HPDE6-E6E7 (cell line): ENCODE results near the gene COL6A3.

Source experiments
- DNase-seq: peaks from one replicate; pipeline ENCODE4 v3.0.0; 2011; ENCODE audit warnings: missing footprints; ENCODE audit errors: extremely low spot score

Gene COL6A3

GRCh38 chr2:237444071-237444470 is 30.1 kb upstream of the COL6A3 start:
- no peak for DNase-seq

GRCh38 chr2:237441605-237442274 is 27.8 kb upstream of the COL6A3 start:
- no peak for DNase-seq

GRCh38 chr2:237440819-237441281 is 26.9 kb upstream of the COL6A3 start:
- no peak for DNase-seq

- DNase-seq: no peak
These were observed 24.3 kb upstream of the COL6A3 start for GRCh38 chr2:237438080-237438940.

- no peak for DNase-seq
These were observed 23.6 kb upstream of the COL6A3 start for GRCh38 chr2:237437566-237437965.

GRCh38 chr2:237435844-237436587 is 22.1 kb upstream of the COL6A3 start:
- DNase-seq: no peak

GRCh38 chr2:237434866-237435311 is 20.9 kb upstream of the COL6A3 start:
- no peak for DNase-seq

GRCh38 chr2:237433920-237434676 is 20.1 kb upstream of the COL6A3 start:
- no peak for DNase-seq

- peak; percentile 57 for DNase-seq
These were observed 18.6 kb upstream of the COL6A3 start for GRCh38 chr2:237432484-237433092.

GRCh38 chr2:237431837-237432236 is 17.9 kb upstream of the COL6A3 start:
- no peak for DNase-seq

GRCh38 chr2:237431372-237431771 is 17.4 kb upstream of the COL6A3 start:
- DNase-seq: no peak

GRCh38 chr2:237430861-237431260 is 16.9 kb upstream of the COL6A3 start:
- no peak for DNase-seq

- DNase-seq: no peak
These were observed 15.8 kb upstream of the COL6A3 start for GRCh38 chr2:237429753-237430152.

- DNase-seq: no peak
These were observed 14.0 kb upstream of the COL6A3 start for GRCh38 chr2:237427769-237428506.

- no peak for DNase-seq
These were observed 12.6 kb upstream of the COL6A3 start for GRCh38 chr2:237426517-237426916.

GRCh38 chr2:237425320-237425719 is 11.4 kb upstream of the COL6A3 start:
- no peak for DNase-seq

GRCh38 chr2:237424544-237424943 is 10.6 kb upstream of the COL6A3 start:
- no peak for DNase-seq

GRCh38 chr2:237423891-237424290 is 9.9 kb upstream of the COL6A3 start:
- DNase-seq: no peak

GRCh38 chr2:237422309-237422708 is 8.3 kb upstream of the COL6A3 start:
- DNase-seq: no peak

- peak; percentile 69 for DNase-seq
These were observed 7.7 kb upstream of the COL6A3 start for GRCh38 chr2:237421542-237422116.
